GM23248 (cell line): ENCODE measurements around the gene APBA3. TPM values are rescaled to one million over a fixed set of nuclear protein-coding genes. Genes with fewer than 3 reads are reported as not detected.

ENCODE experiments used
- DNase-seq: peaks from one replicate; pipeline ENCODE4 v3.0.0-alpha.2; 2015
- H2AFZ ChIP-seq: fragments of 200-600 bp; sonication (generic); 2 replicates; pipeline ENCODE4 v1.6.1; 2016; ENCODE audit warnings: antibody characterized with exemption
- H3F3A ChIP-seq: fragments of 200-600 bp; sonication (generic); 2 replicates; pipeline ENCODE4 v1.6.1; 2016; ENCODE audit warnings: mild to moderate bottlenecking, antibody characterized with exemption, mixed run types; ENCODE audit not compliant: insufficient read depth
- H3K27ac ChIP-seq: fragments of 200-600 bp; sonication (generic); 2 replicates; pipeline ENCODE4 v1.5.1; 2016; ENCODE audit warnings: mild to moderate bottlenecking
- H3K27me3 ChIP-seq: fragments of 200-600 bp; sonication (generic); replicated peaks from 2 replicates; pipeline ENCODE4 v1.6.1; 2016; ENCODE audit warnings: mild to moderate bottlenecking; ENCODE audit not compliant: insufficient read depth
- H3K36me3 ChIP-seq: fragments of 200-600 bp; sonication (generic); 2 replicates; pipeline ENCODE4 v1.6.1; 2016; ENCODE audit warnings: low read depth, mild to moderate bottlenecking
- H3K4me1 ChIP-seq: fragments of 200-600 bp; sonication (generic); 2 replicates; pipeline ENCODE4 v1.6.1; 2016; ENCODE audit warnings: mild to moderate bottlenecking; ENCODE audit not compliant: insufficient read depth
- H3K4me2 ChIP-seq: fragments of 200-600 bp; sonication (generic); one replicate; pipeline ENCODE4 v1.6.1; 2016; ENCODE audit warnings: mild to moderate bottlenecking; ENCODE audit not compliant: unreplicated experiment
- H3K4me3 ChIP-seq: fragments of 200-600 bp; sonication (generic); 2 replicates; pipeline ENCODE4 v1.5.1; 2016; ENCODE audit warnings: mild to moderate bottlenecking
- H3K79me2 ChIP-seq: fragments of 200-600 bp; sonication (generic); 2 replicates; pipeline ENCODE4 v1.6.1; 2016; ENCODE audit warnings: mild to moderate bottlenecking; ENCODE audit not compliant: insufficient read depth
- H3K9ac ChIP-seq: fragments of 200-600 bp; sonication (generic); 2 replicates; pipeline ENCODE4 v1.6.1; 2016; ENCODE audit warnings: mild to moderate bottlenecking
- H3K9me2 ChIP-seq: fragments of 200-600 bp; sonication (generic); 2 replicates; pipeline ENCODE4 v1.6.1; 2016; ENCODE audit warnings: mixed run types, mild to moderate bottlenecking, moderate library complexity; ENCODE audit not compliant: insufficient read depth
- H3K9me3 ChIP-seq: fragments of 200-600 bp; sonication (generic); one replicate; pipeline ENCODE4 v1.6.1; 2017; ENCODE audit warnings: low read depth
- H4K20me1 ChIP-seq: fragments of 200-600 bp; sonication (generic); 2 replicates; pipeline ENCODE4 v1.6.0; 2016; ENCODE audit not compliant: insufficient read depth
- EZH2 ChIP-seq: fragments of 200-600 bp; sonication (generic); IDR thresholded peaks from 2 replicates; pipeline ENCODE4 v1.6.1; 2018; ENCODE audit warnings: antibody characterized with exemption, mild to moderate bottlenecking; ENCODE audit not compliant: insufficient read depth, poor library complexity, severe bottlenecking
- EZH2phosphoT487 ChIP-seq: fragments of 200-600 bp; sonication (generic); IDR thresholded peaks from 2 replicates; pipeline ENCODE4 v1.6.1; 2018; ENCODE audit warnings: antibody characterized with exemption, moderate library complexity, mild to moderate bottlenecking, low read depth; ENCODE audit not compliant: insufficient read depth
- WGBS, 2 experiments: methylation state at CpG; one replicate each; pipeline ENCODE4 v1.1.6; 2015 to 2017; ENCODE audit warnings: low lambda C conversion rate in 2 of 2, low coverage in 1 of 2; ENCODE audit errors: missing lambda C conversion rate in 2 of 2; 5-methylcytosine and 5-hydroxymethylcytosine counted together
- in situ Hi-C: fragments of 300-500 bp; cut with MboI; formaldehyde crosslinking; loops from 2 replicates; pipeline ENCODE4 v1.15.0; 2020
- polyA plus RNA-seq: library from polyadenylated mRNA; unstranded; fragments of >200 nt; fragmentation: Nextera tagmentation; extraction: Ambion mirVana; gene quantifications from 2 replicates; pipeline ENCODE4 v1.2.1, GENCODE V29; 2016
- total RNA-seq: library from RNA; depleted of rRNA; stranded (reverse); fragments of >200 nt; shearing (Covaris generic); gene quantifications from 2 replicates; pipeline ENCODE4 v1.2.3, GENCODE V29; 2014

The APBA3 gene
- total and polyA plus RNA-seq, 2 experiments from 2014 or later = 16.9 to 28.3 TPM

DNA sequence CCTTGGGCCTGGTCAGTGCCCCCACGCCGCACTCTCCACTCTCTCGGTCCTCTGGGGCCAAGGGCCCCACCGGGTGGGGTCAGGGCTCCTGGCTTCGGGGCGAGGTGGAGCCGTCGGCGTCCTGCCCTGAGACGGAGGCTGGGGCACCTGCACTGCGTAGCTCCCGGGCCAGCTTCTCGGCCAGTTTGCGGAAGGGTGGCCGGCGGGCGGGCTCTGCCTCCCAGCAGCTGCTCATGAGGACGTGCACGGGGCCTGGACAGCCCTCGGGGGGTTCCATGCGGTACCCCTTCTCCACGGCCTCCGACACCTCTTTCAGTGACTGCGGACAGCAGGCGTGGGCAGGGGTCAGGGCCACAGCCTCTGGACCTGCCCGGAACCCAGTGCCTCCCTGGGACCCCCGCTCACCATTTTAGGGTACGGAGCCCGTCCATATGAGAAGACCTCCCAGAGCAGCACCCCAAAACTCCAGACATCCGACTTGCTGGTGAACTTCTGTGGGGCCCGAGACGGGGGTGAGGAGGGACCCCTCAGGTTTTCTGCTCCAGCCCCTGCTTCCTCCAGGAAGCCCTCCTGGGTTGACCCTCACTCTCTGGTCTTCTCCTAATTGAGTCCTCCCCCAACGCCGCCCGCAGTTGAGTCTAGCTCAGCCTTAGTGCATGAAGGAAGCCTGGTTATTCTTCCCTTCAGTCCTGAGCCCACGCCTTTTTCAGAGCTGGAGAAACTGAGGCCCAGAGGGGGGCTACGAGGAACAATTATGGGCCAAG, 16.8 kb upstream of the APBA3 start:
- no peak for TF ChIP-seq EZH2phosphoT487
- TF ChIP-seq EZH2 = no peak
- in situ Hi-C loops = no loop called here
- Histone ChIP-seq H3K9ac (no peak overlapping the region), H3K79me2 (no peaks in the 10 kb centered on the region), H2AFZ (no peak overlapping the region), H3K27me3 (no peaks in the 10 kb centered on the region), H3K4me1 (no peaks in the 10 kb centered on the region), H3F3A (no peaks in the 10 kb centered on the region), H4K20me1 (no peaks in the 10 kb centered on the region), H3K4me3 (no peak overlapping the region), H3K36me3 (no peaks in the 10 kb centered on the region), H3K9me3 (no peaks in the 10 kb centered on the region), H3K27ac (no peak overlapping the region), H3K9me2 (no peaks in the 10 kb centered on the region), H3K4me2 (no peak overlapping the region)
- WGBS, 2 experiments = 73 to 75% methylated on average over 23 to 37 of the region's 37 CpGs
- DNase-seq = no peak

DNA sequence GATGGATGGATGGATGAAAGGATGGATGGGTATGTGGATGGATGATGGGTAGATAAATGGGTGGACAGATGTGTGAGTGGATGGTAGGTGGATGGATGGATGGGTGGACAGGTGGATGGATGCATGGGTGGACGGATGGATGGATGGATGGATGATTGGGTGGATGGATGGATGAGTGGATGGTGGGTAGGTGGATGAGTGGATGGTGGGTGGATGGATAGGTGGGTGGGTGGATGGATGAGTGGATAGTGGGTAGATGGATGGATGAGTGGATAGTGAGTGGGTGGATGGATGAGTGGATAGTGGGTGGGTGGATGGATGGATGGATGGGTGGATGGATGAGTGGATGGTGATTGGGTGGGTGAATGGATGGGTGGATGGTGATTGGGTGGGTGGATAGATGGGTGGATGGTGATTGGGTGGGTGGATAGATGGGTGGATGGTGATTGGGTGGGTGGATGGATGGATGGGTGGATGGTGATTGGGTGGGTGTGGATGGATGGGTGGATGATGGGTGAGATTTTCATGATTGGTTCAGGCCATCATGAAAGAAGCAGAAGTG, 15.1 kb upstream of the APBA3 start:
- Histone ChIP-seq H2AFZ (no peak overlapping the region), H3K4me2 (no peak overlapping the region), H3K9me3 (no peaks in the 10 kb centered on the region), H3K36me3 (no peaks in the 10 kb centered on the region), H3K9me2 (no peaks in the 10 kb centered on the region), H4K20me1 (no peaks in the 10 kb centered on the region), H3K27me3 (no peaks in the 10 kb centered on the region), H3K9ac (no peak overlapping the region), H3K79me2 (no peaks in the 10 kb centered on the region), H3F3A (no peaks in the 10 kb centered on the region), H3K27ac (no peak overlapping the region), H3K4me1 (no peaks in the 10 kb centered on the region), H3K4me3 (no peak overlapping the region)
- TF ChIP-seq EZH2phosphoT487 (no peak), EZH2 (no peak)
- 43 to 46% methylated on average over 1 of the region's 1 CpG for WGBS, 2 experiments
- DNase-seq = no peak
- in situ Hi-C loops = no loop called here

DNA sequence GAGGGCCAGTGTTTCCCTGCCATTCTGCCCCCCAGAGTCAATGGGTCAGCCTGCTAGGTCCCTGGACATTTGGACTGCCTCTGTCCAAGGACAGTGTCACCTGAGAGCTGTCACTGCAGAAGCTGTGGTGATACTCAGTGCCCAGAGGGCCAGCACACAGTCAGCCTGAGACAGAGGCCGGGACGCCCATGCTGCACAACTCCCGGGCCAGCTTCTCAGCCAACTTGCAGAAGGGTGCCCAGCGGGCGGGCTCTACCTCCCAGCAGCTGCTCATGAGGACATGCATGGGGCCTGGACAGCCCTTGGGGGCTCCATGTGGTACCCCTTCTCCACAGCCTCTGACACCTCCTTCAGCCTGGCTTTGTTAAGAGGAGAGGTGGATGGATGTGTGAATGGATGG, 14.3 kb upstream of the APBA3 start:
- in situ Hi-C loops = no loop called here
- Histone ChIP-seq H3K27ac (no peak overlapping the region), H3K36me3 (no peaks in the 10 kb centered on the region), H3K4me1 (no peaks in the 10 kb centered on the region), H3K9me3 (no peaks in the 10 kb centered on the region), H3K4me3 (no peak overlapping the region), H3K9ac (no peak overlapping the region), H3K4me2 (no peak overlapping the region), H3F3A (no peaks in the 10 kb centered on the region), H4K20me1 (no peaks in the 10 kb centered on the region), H3K27me3 (no peaks in the 10 kb centered on the region), H3K9me2 (no peaks in the 10 kb centered on the region), H3K79me2 (no peaks in the 10 kb centered on the region), H2AFZ (no peak overlapping the region)
- TF ChIP-seq EZH2 = no peak
- 95 to 96% methylated on average over 5 of the region's 5 CpGs for WGBS, 2 experiments
- no peak for DNase-seq

DNA sequence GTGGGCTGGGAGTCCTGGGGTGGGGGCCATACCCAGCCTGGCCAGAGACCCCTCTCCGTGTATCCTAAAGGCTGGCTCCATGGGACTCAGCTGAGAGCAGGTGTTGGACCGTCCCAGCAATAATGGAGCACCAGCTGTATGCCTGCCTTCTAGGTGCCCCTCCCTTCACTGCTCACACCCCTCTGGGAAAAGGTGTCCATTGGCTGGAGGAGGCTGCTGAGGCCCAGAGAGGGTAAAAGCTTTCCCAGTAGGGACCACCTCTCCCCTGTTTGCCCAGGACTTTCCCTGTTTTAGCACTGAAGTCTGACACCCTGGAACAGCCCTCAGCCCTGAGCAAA, 13.9 kb upstream of the APBA3 start:
- H3K9me3 ChIP-seq = no peaks in the 10 kb centered on the region
- H2AFZ ChIP-seq = no peak overlapping the region
- no peaks in the 10 kb centered on the region for H3K9me2 ChIP-seq
- H3K79me2 ChIP-seq = no peaks in the 10 kb centered on the region
- no peaks in the 10 kb centered on the region for H3K27me3 ChIP-seq
- H3K4me3 ChIP-seq = no peak overlapping the region
- H3F3A ChIP-seq = no peaks in the 10 kb centered on the region
- H3K27ac ChIP-seq = no peak overlapping the region
- in situ Hi-C loops = no loop called here
- 41 to 63% methylated on average over 2 of the region's 2 CpGs for WGBS, 2 experiments
- TF ChIP-seq EZH2phosphoT487 (no peak), EZH2 (no peak)
- no peaks in the 10 kb centered on the region for H3K4me1 ChIP-seq
- no peak overlapping the region for H3K4me2 ChIP-seq
- DNase-seq = no peak
- no peak overlapping the region for H3K9ac ChIP-seq
- H4K20me1 ChIP-seq = no peaks in the 10 kb centered on the region
- H3K36me3 ChIP-seq = no peaks in the 10 kb centered on the region
